Activated CD8-positive, alpha-beta T cell treated with anti-CD3 and anti-CD28 coated beads for 36 hours (primary cell): ENCODE data around the gene CDR2. TPM values are rescaled to one million over a fixed set of nuclear protein-coding genes. Genes with fewer than 3 reads are reported as not detected.
A peak's percentile ranks its signal among the peaks of the same experiment; 100 is the strongest.

Experiments used
- ATAC-seq: fragments of 200-7000 bp; cut with Tn5 transposase; one replicate; pipeline ENCODE4 v1.10.0; 2021; ENCODE audit warnings: mild to moderate bottlenecking, moderate library complexity
- CTCF ChIA-PET: fragments of 350-600 bp; sonication (Branson Sonifier 250); formaldehyde crosslinking; loops from one replicate; lab custom pipeline; 2021; ENCODE audit warnings: antibody characterized with exemption; lab: Charles Lee
- POLR2A ChIA-PET: fragments of 350-600 bp; sonication (Branson Sonifier 250); formaldehyde crosslinking; loops from one replicate; lab custom pipeline; 2021; ENCODE audit warnings: antibody characterized with exemption; lab: Charles Lee
- DNase-seq: peaks from one replicate; pipeline ENCODE4 v3.0.0-alpha.2; 2020
- H3K27ac Mint-ChIP-seq: one replicate; pipeline ENCODE4 v1.8.0; 2021; ENCODE audit warnings: mild to moderate bottlenecking, mixed read lengths
- H3K27me3 Mint-ChIP-seq: one replicate; pipeline ENCODE4 v1.8.0; 2021; ENCODE audit warnings: mixed read lengths
- H3K36me3 Mint-ChIP-seq: one replicate; pipeline ENCODE4 v1.8.0; 2021; ENCODE audit warnings: low read depth, mixed read lengths
- H3K4me1 Mint-ChIP-seq: one replicate; pipeline ENCODE4 v1.8.0; 2021; ENCODE audit warnings: low read depth, mixed read lengths
- H3K4me3 Mint-ChIP-seq: one replicate; pipeline ENCODE4 v1.8.0; 2021; ENCODE audit warnings: mild to moderate bottlenecking, moderate library complexity, mixed read lengths
- H3K9me3 Mint-ChIP-seq: one replicate; pipeline ENCODE4 v1.8.0; 2021; ENCODE audit warnings: mixed read lengths
- intact Hi-C: fragments of 100-400 bp; cut with micrococcal nuclease; formaldehyde crosslinking; loops from one replicate; pipeline ENCODE4 v1.10.0; 2022
- total RNA-seq, 2 experiments: library from RNA; stranded (reverse); gene quantifications; one replicate each; pipeline ENCODE4 v1.2.3, GENCODE V29; 2021
- TF ChIP-seq, protein P1 (sequence below): fragments of 200-600 bp; IDR thresholded peaks from one replicate; pipeline ENCODE4 v1.8.0; 2022; ENCODE audit warnings: antibody characterized with exemption, mild to moderate bottlenecking

The CDR2 gene
- total RNA-seq, 2 experiments from 2014 or later: 34.7 to 37.6 TPM

DNA sequence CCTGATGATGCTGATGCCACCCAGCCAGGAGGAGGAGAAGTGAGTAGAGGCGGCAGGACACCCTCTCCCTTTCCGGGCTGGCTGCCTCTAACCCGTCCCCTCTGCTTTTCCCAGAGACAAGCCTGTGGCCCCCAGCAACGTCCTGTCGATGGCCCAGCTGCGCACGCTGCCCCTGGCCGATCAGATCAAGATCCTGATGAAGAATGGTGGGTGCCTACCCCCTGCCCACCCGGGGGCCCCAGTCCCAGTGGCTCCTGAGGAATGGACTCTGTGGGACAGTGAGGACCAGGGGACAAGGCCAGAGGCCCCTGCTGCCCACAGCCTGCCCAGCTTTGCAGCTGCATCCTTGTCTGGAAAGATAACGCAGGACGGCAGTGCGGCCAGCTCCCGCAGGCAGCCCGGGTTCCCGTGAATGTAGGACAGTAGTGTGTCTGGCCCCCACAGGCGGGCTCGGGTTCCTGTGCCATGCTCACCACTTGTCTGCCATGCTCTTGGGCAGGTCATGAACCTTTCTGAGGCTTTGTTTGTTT, 57.4 kb downstream of the CDR2 start:
- Mint-ChIP-seq H3K9me3 (no peaks in the 10 kb centered on the region), H3K27ac (peak overlapping the region; percentile 27), H3K4me3 (no peak overlapping the region), H3K27me3 (no peaks in the 10 kb centered on the region), H3K4me1 (peaks cover 3% of the 10 kb centered on the region), H3K36me3 (peaks cover 42% of the 10 kb centered on the region)
- ATAC-seq (no peak), DNase-seq (no peak)
- intact Hi-C loops: no loop called here
- ChIA-PET CTCF (no interaction called here), POLR2A (no interaction called here)
- TF ChIP-seq, protein P1, sequence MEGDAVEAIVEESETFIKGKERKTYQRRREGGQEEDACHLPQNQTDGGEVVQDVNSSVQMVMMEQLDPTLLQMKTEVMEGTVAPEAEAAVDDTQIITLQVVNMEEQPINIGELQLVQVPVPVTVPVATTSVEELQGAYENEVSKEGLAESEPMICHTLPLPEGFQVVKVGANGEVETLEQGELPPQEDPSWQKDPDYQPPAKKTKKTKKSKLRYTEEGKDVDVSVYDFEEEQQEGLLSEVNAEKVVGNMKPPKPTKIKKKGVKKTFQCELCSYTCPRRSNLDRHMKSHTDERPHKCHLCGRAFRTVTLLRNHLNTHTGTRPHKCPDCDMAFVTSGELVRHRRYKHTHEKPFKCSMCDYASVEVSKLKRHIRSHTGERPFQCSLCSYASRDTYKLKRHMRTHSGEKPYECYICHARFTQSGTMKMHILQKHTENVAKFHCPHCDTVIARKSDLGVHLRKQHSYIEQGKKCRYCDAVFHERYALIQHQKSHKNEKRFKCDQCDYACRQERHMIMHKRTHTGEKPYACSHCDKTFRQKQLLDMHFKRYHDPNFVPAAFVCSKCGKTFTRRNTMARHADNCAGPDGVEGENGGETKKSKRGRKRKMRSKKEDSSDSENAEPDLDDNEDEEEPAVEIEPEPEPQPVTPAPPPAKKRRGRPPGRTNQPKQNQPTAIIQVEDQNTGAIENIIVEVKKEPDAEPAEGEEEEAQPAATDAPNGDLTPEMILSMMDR: no peak

DNA sequence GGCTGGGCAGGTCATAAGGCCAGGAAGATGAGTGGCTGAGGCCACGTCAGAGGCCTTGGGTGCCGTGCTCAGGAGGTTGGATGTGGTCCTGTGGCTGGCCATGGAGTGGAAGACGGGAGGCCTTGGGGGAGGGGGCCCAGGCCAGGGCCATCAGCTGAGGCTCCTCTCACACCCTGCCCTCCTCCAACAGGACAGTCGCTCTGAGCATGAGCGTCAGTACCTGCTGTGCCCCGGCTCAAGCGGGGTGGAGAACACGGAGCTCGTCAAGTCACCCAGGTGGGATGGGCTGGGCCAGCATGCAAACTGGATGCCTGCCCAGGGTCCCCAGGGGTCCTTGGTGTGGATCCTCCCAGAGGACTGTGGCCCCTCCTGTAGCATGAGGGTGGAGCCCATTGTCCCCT, 58.0 kb downstream of the CDR2 start:
- CTCF ChIA-PET: no interaction called here
- no peak overlapping the region for H3K4me3 Mint-ChIP-seq
- no peak overlapping the region for H3K27ac Mint-ChIP-seq
- TF ChIP-seq, protein P1: no peak
- intact Hi-C loops: no loop called here
- H3K36me3 Mint-ChIP-seq: peaks cover 47% of the 10 kb centered on the region
- H3K9me3 Mint-ChIP-seq: no peaks in the 10 kb centered on the region
- no peak for DNase-seq
- no peak for ATAC-seq
- POLR2A ChIA-PET: interaction anchor here (1.0 to 1.1 kb wide), 2 partner anchors 14 to 56 kb away, joined by 3 to 4 read pairs; no protein-coding TSS in a partner anchor
- no peaks in the 10 kb centered on the region for H3K27me3 Mint-ChIP-seq
- peaks cover 3% of the 10 kb centered on the region for H3K4me1 Mint-ChIP-seq

DNA sequence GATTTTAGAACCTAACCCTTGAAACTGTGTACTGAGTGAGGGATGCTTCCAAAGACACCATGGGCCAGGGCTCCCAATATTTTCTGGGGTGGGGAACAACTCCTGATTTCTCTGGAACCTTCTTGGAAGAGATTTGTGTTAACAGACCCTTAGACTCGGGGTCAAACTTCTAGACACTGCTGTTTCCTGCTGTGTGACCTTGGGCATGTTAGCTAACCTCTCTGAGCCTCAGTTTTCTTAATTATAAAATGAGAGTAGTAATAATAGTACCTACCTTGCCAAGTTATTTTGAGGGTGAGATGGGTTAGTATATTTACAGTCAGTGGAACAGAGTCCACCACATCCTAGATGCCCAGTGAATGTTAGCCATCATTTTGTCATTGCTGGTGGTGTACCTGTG, 58.4 kb downstream of the CDR2 start:
- Mint-ChIP-seq H3K27ac (no peak overlapping the region), H3K27me3 (no peaks in the 10 kb centered on the region), H3K4me1 (peaks cover 3% of the 10 kb centered on the region), H3K4me3 (no peak overlapping the region), H3K9me3 (no peaks in the 10 kb centered on the region), H3K36me3 (peaks cover 43% of the 10 kb centered on the region)
- ChIA-PET POLR2A (interaction anchor here (1.0 to 1.1 kb wide), 2 partner anchors 14 to 57 kb away, joined by 3 to 4 read pairs; no protein-coding TSS in a partner anchor), CTCF (no interaction called here)
- TF ChIP-seq, protein P1: no peak
- no peak for ATAC-seq
- intact Hi-C loops: no loop called here
- DNase-seq: no peak

DNA sequence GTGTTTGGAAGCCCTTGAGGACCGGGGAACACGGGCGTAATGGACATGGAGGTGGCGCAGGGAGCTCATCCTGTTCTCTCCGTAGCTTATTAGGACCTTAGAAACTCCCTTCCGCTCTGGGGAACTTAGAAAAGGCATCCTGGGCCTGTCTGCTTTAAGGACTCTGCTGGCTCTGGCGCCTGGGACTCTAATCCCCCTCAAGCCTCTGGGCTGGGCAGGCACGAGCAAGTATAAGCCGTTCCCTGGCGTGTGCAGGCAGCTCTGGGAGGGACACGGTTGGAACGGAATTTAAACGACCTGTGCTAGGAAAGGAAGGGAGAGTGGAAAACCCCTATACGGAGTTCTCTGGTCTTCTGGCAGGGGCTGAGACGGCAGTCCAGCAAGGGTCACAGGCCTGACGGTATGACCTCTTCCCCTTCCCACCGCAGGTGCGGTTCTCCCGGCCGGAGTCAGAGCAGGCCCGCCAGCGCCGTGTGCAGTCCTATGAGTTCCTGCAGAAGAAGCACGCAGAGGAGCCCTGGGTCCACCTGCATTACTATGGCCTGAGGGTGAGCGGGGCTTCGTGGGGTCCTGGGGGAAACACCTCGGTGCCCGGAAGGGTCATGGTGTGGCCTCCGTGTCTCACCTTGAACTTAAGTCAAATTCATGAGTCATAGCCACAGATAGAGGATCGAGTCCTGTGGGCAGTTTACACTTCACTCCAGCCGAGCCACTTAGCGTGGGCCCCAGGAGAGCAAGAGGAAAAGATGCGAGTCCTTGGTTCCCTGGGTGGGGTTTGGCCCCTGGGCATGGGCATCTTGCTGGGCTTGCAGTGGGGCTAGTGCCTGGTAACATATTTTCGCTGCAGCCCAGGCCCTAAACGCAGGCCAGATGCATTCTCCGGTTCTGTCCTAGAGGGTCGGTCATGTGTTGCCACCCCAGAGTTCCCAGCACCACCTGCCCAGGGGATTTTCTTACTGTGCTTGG, 59.5 kb downstream of the CDR2 start:
- Mint-ChIP-seq H3K4me3 (no peak overlapping the region), H3K9me3 (no peaks in the 10 kb centered on the region), H3K4me1 (no peaks in the 10 kb centered on the region), H3K27me3 (no peaks in the 10 kb centered on the region), H3K36me3 (peaks cover 39% of the 10 kb centered on the region), H3K27ac (no peak overlapping the region)
- TF ChIP-seq, protein P1: no peak
- no peak for DNase-seq
- CTCF ChIA-PET: interaction anchor here (1.0 kb wide), 1 partner anchor 15 kb away, joined by 5 read pairs; no protein-coding TSS in a partner anchor
- no peak for ATAC-seq
- POLR2A ChIA-PET: interaction anchor here (0.9 to 1.6 kb wide), 3 partner anchors 9 to 53 kb away, joined by 3 to 4 read pairs (median 4); no protein-coding TSS in a partner anchor
- intact Hi-C loops: no loop called here
